PFSK-1 (cell line): ENCODE measurements around the gene CAMTA1.

ENCODE experiments used
- FOXP2 ChIP-seq: optimal IDR thresholded peaks from 2 replicates; pipeline ENCODE3; 2011; ENCODE audit warnings: borderline replicate concordance, control low read depth, inconsistent platforms; ENCODE audit not compliant: insufficient read depth; ENCODE audit errors: extremely low read length, extremely low read depth
- POLR2AphosphoS5 ChIP-seq: IDR thresholded peaks from 2 replicates; pipeline ENCODE4 v1.6.1; 2012; ENCODE audit warnings: low read depth, mild to moderate bottlenecking, control low read depth, low read length, moderate library complexity
- SIN3A ChIP-seq: IDR thresholded peaks from 2 replicates; pipeline ENCODE4 v1.6.1; 2012; ENCODE audit warnings: mild to moderate bottlenecking, low read length, moderate library complexity, borderline replicate concordance; ENCODE audit not compliant: insufficient read depth
- TAF1 ChIP-seq: IDR thresholded peaks from 2 replicates; pipeline ENCODE4 v1.6.1; 2012; ENCODE audit warnings: low read length, control low read depth, borderline replicate concordance; ENCODE audit not compliant: insufficient read depth
- TF ChIP-seq, protein P1 (sequence below), 2 experiments: IDR thresholded peaks; 2 replicates each; pipeline versions ENCODE4 v1.6.1 to v1.8.0; 2011 to 2012; ENCODE audit warnings: low read depth in 2 of 2, low read length in 2 of 2, control low read depth in 1 of 2, inconsistent platforms in 1 of 2, mild to moderate bottlenecking in 1 of 2, moderate library complexity in 1 of 2; ENCODE audit not compliant: insufficient read depth in 1 of 2

Gene CAMTA1

DNA sequence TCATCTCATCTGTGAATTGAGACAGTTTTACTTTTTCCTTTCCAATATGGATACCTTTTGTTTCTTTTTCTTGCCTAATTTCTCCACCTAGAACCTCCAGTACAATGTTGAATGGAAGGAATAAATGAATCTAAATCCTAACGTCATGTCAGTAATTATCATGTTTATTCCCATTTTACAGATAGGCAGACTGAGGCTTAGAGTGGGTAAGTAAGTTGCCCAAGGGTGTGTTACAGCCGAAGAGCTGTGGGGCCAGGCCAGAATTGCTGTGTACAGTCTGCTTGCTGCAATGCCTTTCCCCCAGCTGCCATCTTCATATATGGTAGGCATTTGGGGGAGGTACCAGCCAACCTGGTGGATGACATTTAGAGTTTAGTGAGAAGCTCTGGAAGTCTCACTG is 162.7 kb downstream of the CAMTA1 start:
- TF ChIP-seq SIN3A (no peak), POLR2AphosphoS5 (no peak), TAF1 (no peak), FOXP2 (no peak)
- TF ChIP-seq, protein P1, sequence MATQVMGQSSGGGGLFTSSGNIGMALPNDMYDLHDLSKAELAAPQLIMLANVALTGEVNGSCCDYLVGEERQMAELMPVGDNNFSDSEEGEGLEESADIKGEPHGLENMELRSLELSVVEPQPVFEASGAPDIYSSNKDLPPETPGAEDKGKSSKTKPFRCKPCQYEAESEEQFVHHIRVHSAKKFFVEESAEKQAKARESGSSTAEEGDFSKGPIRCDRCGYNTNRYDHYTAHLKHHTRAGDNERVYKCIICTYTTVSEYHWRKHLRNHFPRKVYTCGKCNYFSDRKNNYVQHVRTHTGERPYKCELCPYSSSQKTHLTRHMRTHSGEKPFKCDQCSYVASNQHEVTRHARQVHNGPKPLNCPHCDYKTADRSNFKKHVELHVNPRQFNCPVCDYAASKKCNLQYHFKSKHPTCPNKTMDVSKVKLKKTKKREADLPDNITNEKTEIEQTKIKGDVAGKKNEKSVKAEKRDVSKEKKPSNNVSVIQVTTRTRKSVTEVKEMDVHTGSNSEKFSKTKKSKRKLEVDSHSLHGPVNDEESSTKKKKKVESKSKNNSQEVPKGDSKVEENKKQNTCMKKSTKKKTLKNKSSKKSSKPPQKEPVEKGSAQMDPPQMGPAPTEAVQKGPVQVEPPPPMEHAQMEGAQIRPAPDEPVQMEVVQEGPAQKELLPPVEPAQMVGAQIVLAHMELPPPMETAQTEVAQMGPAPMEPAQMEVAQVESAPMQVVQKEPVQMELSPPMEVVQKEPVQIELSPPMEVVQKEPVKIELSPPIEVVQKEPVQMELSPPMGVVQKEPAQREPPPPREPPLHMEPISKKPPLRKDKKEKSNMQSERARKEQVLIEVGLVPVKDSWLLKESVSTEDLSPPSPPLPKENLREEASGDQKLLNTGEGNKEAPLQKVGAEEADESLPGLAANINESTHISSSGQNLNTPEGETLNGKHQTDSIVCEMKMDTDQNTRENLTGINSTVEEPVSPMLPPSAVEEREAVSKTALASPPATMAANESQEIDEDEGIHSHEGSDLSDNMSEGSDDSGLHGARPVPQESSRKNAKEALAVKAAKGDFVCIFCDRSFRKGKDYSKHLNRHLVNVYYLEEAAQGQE (IDR thresholded peaks at IDR 0.05; ENCODE audit: insufficient read depth in 1 of 2, low read depth in 2 of 2, low read length in 2 of 2), result no peak

DNA sequence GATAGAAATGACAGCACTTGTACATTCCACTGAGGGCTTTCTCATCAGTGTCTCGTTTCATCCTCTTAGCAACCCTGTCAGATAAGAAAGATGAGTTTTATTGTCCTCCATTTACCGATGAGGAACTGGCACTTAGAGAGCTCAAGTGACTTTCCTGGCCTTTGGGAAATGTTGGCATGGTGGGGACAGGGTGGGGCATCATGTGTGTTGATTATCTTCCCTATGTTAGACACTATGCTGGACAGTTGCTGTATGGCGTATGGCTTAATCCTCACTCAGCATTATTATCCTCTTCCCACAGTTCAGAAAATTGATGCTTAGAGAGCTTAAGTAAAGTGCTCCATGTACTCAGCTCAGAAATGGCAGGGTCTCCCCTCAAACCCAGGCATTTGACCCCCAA is 163.2 kb downstream of the CAMTA1 start:
- TF ChIP-seq POLR2AphosphoS5 (no peak), TAF1 (no peak), SIN3A (no peak), FOXP2 (no peak)
- TF ChIP-seq, protein P1 (IDR thresholded peaks at IDR 0.05; ENCODE audit: insufficient read depth in 1 of 2, low read depth in 2 of 2, low read length in 2 of 2), result no peak

GRCh38 chr1:6948861-6949260 is 163.6 kb downstream of the CAMTA1 start:
- TF ChIP-seq SIN3A (no peak), POLR2AphosphoS5 (no peak), TAF1 (no peak)
- TF ChIP-seq, protein P1 (IDR thresholded peaks at IDR 0.05; ENCODE audit: insufficient read depth in 1 of 2, low read depth in 2 of 2, low read length in 2 of 2), result no peak

GRCh38 chr1:6950001-6950765 is 164.9 kb downstream of the CAMTA1 start:
- TF ChIP-seq TAF1, result no peak
- no peak for TF ChIP-seq SIN3A
- TF ChIP-seq POLR2AphosphoS5, result no peak
- TF ChIP-seq, protein P1 (IDR thresholded peaks at IDR 0.05; ENCODE audit: insufficient read depth in 1 of 2, low read depth in 2 of 2, low read length in 2 of 2), result no peak
- no peak for TF ChIP-seq FOXP2

DNA sequence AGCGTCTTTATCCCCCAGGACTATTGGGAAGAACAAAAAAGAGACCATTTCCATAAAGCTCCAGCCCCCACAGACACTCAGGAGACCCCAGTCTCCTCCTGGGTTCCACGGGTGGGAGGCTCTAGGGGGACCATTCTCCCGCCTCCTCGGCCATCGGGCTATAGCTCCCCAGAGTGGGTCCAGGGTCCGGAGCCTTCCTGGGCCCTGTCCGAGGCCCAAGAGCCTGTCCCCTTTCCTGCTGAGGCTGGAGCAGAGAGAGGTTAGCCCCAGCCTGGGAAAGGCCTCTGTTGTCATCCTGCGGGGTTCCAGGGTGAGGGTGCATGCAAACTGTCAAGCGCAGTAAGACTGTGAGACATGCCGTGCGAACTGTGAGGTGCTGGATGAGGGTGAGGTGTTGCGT is 166.3 kb downstream of the CAMTA1 start:
- TF ChIP-seq POLR2AphosphoS5, result no peak
- TF ChIP-seq, protein P1 (IDR thresholded peaks at IDR 0.05; ENCODE audit: insufficient read depth in 1 of 2, low read depth in 2 of 2, low read length in 2 of 2), result no peak
- TF ChIP-seq SIN3A, result no peak
- no peak for TF ChIP-seq FOXP2
- no peak for TF ChIP-seq TAF1
